D721Med (cell line): ENCODE data around the gene ARID3B.

Source experiments
- DNase-seq: peaks from one replicate; pipeline ENCODE4 v3.0.0; 2011; ENCODE audit warnings: low spot score; ENCODE audit not compliant: insufficient read length
- FAIRE-seq: peaks from 2 replicates; lab custom pipeline; 2011; peaks lifted over from hg19 to GRCh38; lab: Jason Lieb, UNC
- TF ChIP-seq, protein P1 (sequence below): IDR thresholded peaks from 2 replicates; pipeline ENCODE4 v1.5.1; 2012; ENCODE audit warnings: mild to moderate bottlenecking, control low read depth; ENCODE audit not compliant: insufficient read depth; ENCODE audit errors: missing control alignments

The ARID3B gene

DNA sequence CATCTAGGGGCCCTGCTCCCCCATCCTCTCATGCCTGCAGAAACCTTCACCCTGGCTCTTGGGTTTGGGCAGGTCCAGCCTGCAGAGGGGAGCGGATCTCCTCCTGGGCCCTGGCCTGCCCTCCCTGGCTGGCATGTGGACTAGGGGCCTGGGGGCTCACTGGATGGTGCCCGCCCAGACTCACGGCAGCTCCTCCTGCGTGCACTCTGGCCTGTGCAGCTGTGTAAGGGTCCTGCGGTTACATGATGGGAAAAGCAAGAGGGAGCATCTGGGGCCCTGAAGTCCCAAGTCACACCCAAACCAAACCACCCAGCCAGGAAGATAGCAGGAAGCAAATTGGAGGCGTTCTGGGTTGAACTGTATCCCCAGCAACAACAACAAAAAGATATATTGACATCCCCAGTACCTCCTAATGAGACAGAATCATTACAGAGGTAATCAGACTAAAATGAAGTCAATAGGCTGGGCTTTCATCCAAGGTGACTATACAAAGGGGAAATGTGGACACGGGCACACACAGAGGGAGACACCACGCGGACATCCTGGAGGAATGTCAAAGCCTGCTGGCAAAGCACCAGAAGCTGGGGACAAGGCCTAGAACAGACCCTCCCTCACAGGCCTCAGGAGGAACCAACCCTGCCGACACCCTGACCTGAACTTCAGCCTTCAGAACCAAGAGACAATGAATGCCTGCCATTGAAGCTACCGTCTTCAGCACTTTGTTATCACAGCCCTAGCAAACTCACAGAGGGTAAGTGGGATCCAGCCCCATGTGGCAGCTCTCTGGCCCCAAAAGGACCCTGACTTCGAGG, 64.2 kb downstream of the ARID3B start:
- DNase-seq (no peak), FAIRE-seq (no peak)
- TF ChIP-seq, protein P1, sequence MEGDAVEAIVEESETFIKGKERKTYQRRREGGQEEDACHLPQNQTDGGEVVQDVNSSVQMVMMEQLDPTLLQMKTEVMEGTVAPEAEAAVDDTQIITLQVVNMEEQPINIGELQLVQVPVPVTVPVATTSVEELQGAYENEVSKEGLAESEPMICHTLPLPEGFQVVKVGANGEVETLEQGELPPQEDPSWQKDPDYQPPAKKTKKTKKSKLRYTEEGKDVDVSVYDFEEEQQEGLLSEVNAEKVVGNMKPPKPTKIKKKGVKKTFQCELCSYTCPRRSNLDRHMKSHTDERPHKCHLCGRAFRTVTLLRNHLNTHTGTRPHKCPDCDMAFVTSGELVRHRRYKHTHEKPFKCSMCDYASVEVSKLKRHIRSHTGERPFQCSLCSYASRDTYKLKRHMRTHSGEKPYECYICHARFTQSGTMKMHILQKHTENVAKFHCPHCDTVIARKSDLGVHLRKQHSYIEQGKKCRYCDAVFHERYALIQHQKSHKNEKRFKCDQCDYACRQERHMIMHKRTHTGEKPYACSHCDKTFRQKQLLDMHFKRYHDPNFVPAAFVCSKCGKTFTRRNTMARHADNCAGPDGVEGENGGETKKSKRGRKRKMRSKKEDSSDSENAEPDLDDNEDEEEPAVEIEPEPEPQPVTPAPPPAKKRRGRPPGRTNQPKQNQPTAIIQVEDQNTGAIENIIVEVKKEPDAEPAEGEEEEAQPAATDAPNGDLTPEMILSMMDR: no peak

- TF ChIP-seq, protein P1: no peak
- DNase-seq: no peak
- no peak for FAIRE-seq
Measured at GRCh38 chr15:74605795-74606150, 64.8 kb downstream of the ARID3B start.

- DNase-seq: no peak
- FAIRE-seq: no peak
Measured at GRCh38 chr15:74608786-74609185, 67.8 kb downstream of the ARID3B start.

GRCh38 chr15:74609938-74610301, 68.9 kb downstream of the ARID3B start:
- TF ChIP-seq, protein P1: no peak
- FAIRE-seq: no peak
- no peak for DNase-seq

More at GRCh38 chr15:74608786-74609185, 67.8 kb downstream of the ARID3B start:
- TF ChIP-seq, protein P1: no peak

GRCh38 chr15:74610302-74610951, 69.4 kb downstream of the ARID3B start:
- no peak for FAIRE-seq
- TF ChIP-seq, protein P1: no peak
- no peak for DNase-seq

DNA sequence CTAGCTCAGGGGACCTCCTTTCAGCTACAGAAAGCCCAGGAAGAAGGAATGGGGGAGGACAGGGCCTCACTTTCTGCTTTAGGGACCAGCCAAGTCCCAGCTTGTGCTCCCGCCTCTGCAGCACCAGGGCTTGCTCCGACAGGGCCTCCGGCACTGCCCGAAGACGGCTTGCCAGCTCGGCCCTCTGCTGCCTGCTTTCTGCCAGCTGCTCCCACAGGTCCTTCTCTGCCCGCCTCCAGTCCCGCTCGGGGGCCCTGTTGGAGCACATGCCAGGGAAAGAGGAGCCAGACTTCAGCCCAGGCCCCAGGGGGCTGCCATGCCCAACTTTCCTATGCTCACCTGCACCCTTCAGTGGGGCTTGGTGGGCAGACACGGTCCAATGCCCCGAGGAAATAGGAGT, 70.3 kb downstream of the ARID3B start:
- FAIRE-seq (no peak), DNase-seq (no peak)
- TF ChIP-seq, protein P1: no peak

- FAIRE-seq: no peak
- TF ChIP-seq, protein P1: no peak
- no peak for DNase-seq
Measured at GRCh38 chr15:74611834-74612233, 70.8 kb downstream of the ARID3B start.
